Right forelimb (tissue), 1 donor: ENCODE measurements around the gene CRK.
"Not testable (repeated sequence)": the region's sequence is repeated elsewhere in the genome, so short reads cannot be mapped to it uniquely, and the experiment has no call there.

ENCODE experiments used
- DNase-seq: peaks from one replicate; pipeline ENCODE4 v3.0.0-alpha.2; 2018

CRK gene

GRCh38 chr17:1420163-1420562 lies 35.9 kb downstream of the CRK start:
- DNase-seq = no peak

GRCh38 chr17:1418476-1418875 lies 37.6 kb downstream of the CRK start:
- DNase-seq = not testable (repeated sequence)

- no peak for DNase-seq
Measured at GRCh38 chr17:1416414-1416813, 39.6 kb downstream of the CRK start.

- DNase-seq = no peak
Measured at GRCh38 chr17:1414634-1415033, 41.4 kb downstream of the CRK start.

- DNase-seq = no peak
Measured at GRCh38 chr17:1414001-1414574, 41.9 kb downstream of the CRK start.

- DNase-seq = peak; percentile 62
Measured at GRCh38 chr17:1413281-1413791, 42.7 kb downstream of the CRK start.

GRCh38 chr17:1412185-1413110 lies 43.6 kb downstream of the CRK start:
- no peak for DNase-seq

- no peak for DNase-seq
Measured at GRCh38 chr17:1402262-1402586, 53.8 kb downstream of the CRK start.

- peak; percentile 99 for DNase-seq
Measured at GRCh38 chr17:1399679-1400512, 56.1 kb downstream of the CRK start, which contains the start of gene YWHAE. Gene YWHAE (minus strand): TSS chr17:1400222. CDS start chr17:1400110, 112 bp downstream.

GRCh38 chr17:1398931-1399678 lies 56.9 kb downstream of the CRK start:
- no peak for DNase-seq

- no peak for DNase-seq
Measured at GRCh38 chr17:1398028-1398427, 58.0 kb downstream of the CRK start.

- DNase-seq = not testable (repeated sequence)
Measured at GRCh38 chr17:1395876-1396665, 60.0 kb downstream of the CRK start.

- DNase-seq = no peak
Measured at GRCh38 chr17:1391577-1391976, 64.5 kb downstream of the CRK start.

- DNase-seq = no peak
Measured at GRCh38 chr17:1390432-1391367, 65.3 kb downstream of the CRK start.

- DNase-seq = not testable (repeated sequence)
Measured at GRCh38 chr17:1387490-1388227, 68.4 kb downstream of the CRK start.

GRCh38 chr17:1386675-1387190 lies 69.3 kb downstream of the CRK start:
- DNase-seq = not testable (repeated sequence)

GRCh38 chr17:1386265-1386664 lies 69.8 kb downstream of the CRK start:
- DNase-seq = no peak

GRCh38 chr17:1385861-1386260 lies 70.2 kb downstream of the CRK start:
- no peak for DNase-seq

- DNase-seq = no peak
Measured at GRCh38 chr17:1384905-1385435, 71.1 kb downstream of the CRK start.
